ENCODE measurements around the gene WWOX. TPM values are rescaled to one million over a fixed set of nuclear protein-coding genes. Genes with fewer than 3 reads are reported as not detected.
"Not testable (repeated sequence)": the region's sequence is repeated elsewhere in the genome, so short reads cannot be mapped to it uniquely, and the experiment has no call there.

The WWOX gene
- total RNA-seq, 1 donor from 2014 or later, result 8.6 TPM

GRCh38 chr16:78494105-78494504, 394.7 kb downstream of the WWOX start:
- intact Hi-C loops (cut with DNase I), result no loop called here
- DNase-seq (ENCODE audit: low spot score), result no peak

DNA sequence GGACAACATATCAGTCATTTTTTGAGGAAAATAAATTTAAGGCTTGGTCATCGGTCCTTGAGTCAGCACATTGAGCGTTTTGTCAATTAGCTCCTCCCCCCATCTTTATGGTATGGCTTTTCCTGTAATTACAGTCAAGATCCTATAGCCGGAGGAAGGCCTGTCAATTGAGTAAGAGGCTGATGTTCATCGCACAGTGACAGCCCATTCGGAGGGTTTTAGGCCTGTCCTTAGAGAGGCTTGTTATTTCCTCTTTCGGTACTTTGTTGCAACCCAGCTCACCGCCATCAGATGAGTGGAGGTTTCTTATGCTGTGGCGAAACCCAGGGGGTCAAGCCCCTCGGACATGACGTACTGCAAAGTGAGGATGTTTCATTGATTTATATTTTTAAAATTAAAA, 395.2 kb downstream of the WWOX start:
- no peak for DNase-seq (ENCODE audit: low spot score)
- intact Hi-C loops (cut with DNase I), result no loop called here

- intact Hi-C loops (cut with DNase I), result no loop called here
- DNase-seq (ENCODE audit: low spot score), result no peak
These were observed 396.7 kb downstream of the WWOX start for GRCh38 chr16:78496189-78496588.

- DNase-seq (ENCODE audit: low spot score), result no peak
- intact Hi-C loops (cut with DNase I), result no loop called here
These were observed 399.9 kb downstream of the WWOX start for GRCh38 chr16:78499399-78499798.

DNA sequence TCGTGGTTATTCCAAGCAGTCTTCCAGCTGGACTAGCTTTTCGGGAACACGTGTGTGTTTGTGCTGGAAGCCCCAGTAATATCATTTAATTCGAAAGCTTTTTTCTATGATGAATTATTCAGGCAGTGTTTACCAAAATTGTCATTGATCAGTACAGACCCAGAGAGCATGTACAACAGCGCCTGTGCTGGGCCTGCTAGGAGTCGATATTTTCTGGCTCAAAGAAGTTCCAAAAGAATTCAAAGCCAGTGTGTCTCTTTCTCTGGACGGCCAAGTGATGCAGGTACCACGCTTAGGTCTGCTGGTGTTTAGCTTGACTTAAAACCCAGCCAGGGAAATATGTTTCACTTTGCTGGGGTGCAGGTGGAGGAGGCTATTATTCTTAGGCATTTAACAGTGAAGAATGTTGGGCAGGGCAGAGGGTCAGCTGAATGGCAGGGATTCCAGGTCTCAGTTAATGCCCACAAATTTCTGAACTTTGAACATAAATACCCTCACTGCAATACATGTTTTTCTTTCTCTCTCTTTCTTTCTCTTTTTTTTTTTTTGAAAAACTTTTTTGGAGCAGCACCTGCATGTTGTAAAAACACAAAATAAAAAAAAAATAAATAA, 401.3 kb downstream of the WWOX start:
- no peak for DNase-seq (ENCODE audit: low spot score)
- intact Hi-C loops (cut with DNase I), result loop anchor here (10.0 kb wide), 1 partner anchor 376 kb away; no protein-coding TSS in a partner anchor

DNA sequence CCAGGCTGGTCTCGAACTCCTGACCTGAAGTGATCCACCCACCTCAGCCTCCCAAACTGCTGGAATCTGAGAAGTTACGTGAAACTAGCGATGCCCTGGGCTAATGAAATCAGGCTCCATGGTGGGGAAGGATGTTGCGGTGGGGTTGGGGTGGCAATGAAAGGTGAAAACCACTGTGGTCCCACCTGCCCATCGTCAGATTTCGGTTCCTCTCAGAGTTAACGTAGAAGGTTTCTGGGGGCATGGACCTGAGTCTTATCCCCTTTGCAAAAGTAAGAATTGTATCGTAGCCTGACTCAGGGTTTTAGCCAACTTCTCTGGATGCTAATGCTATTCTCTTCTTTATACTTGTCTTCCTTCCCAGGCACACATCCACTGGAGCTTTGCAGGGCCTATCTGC, 402.3 kb downstream of the WWOX start:
- no peak for DNase-seq (ENCODE audit: low spot score)
- intact Hi-C loops (cut with DNase I), result loop anchor here (10.0 kb wide), 1 partner anchor 377 kb away; no protein-coding TSS in a partner anchor

GRCh38 chr16:78502812-78503350, 403.4 kb downstream of the WWOX start:
- intact Hi-C loops (cut with DNase I), result loop anchor here (1.0 to 10.0 kb wide), 2 partner anchors 267 to 378 kb away; no protein-coding TSS in a partner anchor
- DNase-seq (ENCODE audit: low spot score), result no peak

DNA sequence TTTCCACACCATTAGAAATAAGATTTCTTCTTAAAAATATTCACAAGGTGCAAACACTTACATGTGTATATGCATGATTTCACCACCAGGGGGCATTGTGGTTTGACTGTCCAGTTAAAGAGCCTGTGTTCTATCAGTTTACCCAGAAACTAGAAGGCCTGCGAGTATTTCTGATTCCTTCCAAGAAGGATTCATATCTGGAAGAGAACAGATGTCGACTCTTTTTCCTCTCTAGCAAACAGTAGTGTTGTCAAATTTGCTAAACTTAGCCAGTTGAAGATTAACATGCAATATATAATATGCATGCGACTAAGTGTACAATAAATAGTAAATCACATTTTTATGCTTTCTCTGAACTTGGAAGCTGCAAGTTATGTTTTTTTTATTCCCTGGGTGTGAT, 404.1 kb downstream of the WWOX start:
- no peak for DNase-seq (ENCODE audit: low spot score)
- intact Hi-C loops (cut with DNase I), result loop anchor here (1.0 to 10.0 kb wide), 3 partner anchors 267 to 1097 kb away; partner anchors contain the start of gene MAF

DNA sequence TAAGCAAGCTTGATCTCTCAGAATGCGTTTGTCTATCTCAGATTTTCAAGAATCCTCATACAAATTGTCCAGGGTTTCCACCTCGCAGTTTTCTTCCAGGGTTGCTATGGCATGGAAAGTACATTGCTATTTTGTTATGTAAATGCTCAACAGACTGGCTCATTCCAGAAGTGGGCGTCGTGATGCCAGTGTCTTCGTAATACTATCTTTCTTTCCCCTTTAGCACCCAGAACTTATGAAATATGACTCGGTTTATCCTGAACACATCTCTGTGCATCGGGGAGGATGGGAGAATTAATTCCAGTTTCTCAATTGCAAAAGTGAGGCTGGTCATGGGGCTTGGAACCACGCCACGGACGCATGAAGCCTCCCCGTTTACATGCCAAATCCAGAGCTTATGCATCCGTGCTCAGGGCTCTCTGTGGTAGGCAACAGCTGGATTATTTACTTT, 405.0 kb downstream of the WWOX start:
- intact Hi-C loops (cut with DNase I), result loop anchor here (2.0 to 10.0 kb wide), 2 partner anchors 380 to 1096 kb away; partner anchors contain the start of gene MAF
- no peak for DNase-seq (ENCODE audit: low spot score)

GRCh38 chr16:78505036-78505435, 405.6 kb downstream of the WWOX start:
- DNase-seq (ENCODE audit: low spot score), result no peak
- intact Hi-C loops (cut with DNase I), result loop anchor here (2.0 to 10.0 kb wide), 3 partner anchors 177 to 1096 kb away; partner anchors contain the start of gene MAF

DNA sequence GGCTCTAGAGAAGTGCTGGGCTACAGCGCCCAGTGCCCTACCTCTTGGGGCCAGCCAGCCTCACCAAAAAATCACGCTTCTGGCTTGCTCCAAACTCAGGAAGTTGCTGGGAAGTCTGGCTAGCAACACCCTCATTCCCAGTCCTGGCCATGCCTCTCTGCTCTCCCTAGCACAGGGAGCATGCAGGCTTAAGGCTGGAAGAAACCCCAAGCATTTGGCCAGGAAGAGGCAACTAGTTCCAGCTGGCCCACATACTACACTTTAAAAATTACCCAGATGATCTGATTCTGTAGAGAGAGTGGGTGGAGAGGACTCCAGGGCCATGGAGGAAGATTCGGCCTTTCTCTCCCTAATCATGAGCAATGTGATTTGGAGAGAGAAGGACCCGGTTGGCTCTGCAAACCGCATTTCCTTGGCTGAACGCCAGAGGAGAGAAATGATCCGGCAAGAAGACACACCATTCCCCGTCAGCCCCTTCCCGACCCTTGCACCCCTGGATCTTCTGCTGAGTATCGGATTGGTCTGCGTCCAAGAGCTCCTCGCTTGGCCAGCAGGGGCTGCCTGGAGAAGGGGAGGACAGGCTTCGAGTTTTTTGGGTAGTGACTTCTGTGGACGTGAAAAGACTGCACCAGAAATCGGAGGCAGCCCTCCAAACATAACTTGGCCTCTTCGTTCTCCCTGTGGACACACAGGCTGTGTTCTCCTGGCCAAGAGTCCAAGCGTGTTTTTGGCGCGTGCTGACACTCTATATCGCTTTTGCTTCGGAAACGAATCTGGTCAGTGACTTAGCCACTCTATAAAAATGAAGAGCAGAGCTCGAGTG, 406.3 kb downstream of the WWOX start:
- peak; percentile 78 for DNase-seq (ENCODE audit: low spot score)
- intact Hi-C loops (cut with DNase I), result loop anchor here (2.0 to 10.0 kb wide), 3 partner anchors 177 to 1095 kb away; partner anchors contain the start of gene MAF

- intact Hi-C loops (cut with DNase I), result loop anchor here (5.0 to 10.0 kb wide), 2 partner anchors 176 to 382 kb away; no protein-coding TSS in a partner anchor
- no peak for DNase-seq (ENCODE audit: low spot score)
These were observed 407.1 kb downstream of the WWOX start for GRCh38 chr16:78506367-78507193.

DNA sequence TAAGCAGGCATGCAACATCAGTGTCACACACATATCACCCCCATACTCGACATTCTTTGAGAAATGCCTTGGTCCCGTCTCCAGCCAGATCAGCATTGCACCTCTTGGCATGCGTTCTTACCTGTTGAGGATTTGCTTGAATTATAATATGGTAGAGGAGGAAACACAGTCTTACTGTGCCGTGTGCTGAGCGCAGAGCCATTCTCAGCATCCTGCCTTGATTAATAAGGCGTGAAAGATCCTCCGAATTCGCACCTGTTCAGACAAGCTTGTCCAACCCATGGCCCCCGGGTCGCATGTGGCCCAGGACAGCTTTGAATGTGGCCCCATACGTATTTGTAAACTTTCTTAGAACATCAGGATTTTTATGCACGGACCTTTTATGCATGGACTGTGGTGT, 408.1 kb downstream of the WWOX start:
- intact Hi-C loops (cut with DNase I), result loop anchor here (5.0 to 10.0 kb wide), 2 partner anchors 175 to 383 kb away; no protein-coding TSS in a partner anchor

DNA sequence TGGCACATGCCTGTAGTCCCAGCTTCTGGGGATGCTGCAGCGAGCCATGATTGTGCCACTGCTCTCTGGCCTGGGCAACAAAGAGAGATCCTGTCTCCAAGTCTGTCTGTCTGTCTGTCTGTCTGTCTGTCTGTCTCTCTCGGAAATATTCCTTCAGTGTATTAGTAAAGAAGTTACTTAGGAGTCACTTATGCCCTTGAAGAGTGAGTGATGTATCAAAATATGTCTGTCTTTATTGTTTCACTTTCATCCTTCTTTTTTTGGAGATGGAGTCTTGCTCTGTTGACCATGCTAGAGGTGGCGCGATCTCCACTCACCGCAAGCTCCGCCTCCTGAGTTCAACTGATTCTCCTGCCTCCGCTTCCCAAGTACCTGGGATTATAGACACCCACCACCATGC, 410.5 kb downstream of the WWOX start:
- intact Hi-C loops (cut with DNase I), result loop anchor here (5.0 to 10.0 kb wide), 3 partner anchors 172 to 385 kb away; no protein-coding TSS in a partner anchor
- DNase-seq (ENCODE audit: low spot score), result no peak

More for the DNA sequence above, 408.1 kb downstream of the WWOX start:
- no peak for DNase-seq (ENCODE audit: low spot score)

- no peak for DNase-seq (ENCODE audit: low spot score)
- intact Hi-C loops (cut with DNase I), result loop anchor here (10.0 kb wide), 1 partner anchor 344 kb away; no protein-coding TSS in a partner anchor
These were observed 411.0 kb downstream of the WWOX start for GRCh38 chr16:78510496-78510895.

- intact Hi-C loops (cut with DNase I), result loop anchor here (10.0 kb wide), 1 partner anchor 341 kb away; no protein-coding TSS in a partner anchor
- no peak for DNase-seq (ENCODE audit: low spot score)
These were observed 414.4 kb downstream of the WWOX start for GRCh38 chr16:78513838-78514237.

DNA sequence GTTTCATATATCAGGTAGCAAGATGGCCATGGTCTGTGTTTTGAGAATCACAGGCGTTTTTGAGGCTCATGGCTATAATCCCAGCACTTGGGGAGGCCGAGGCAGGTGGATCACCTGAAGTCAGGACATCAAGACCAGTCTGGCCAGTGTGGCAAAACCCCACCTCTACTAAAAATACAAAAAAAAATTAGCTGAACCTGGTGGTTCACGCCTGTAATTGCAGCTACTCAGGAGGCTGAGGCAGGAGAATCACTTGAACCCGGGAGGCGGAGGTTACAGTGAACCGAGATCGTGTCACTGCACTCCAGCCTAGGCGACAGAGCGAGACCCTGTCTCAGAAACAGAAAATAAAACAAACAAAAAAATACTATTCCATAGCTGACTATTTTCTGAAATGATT, 415.4 kb downstream of the WWOX start:
- not testable (repeated sequence) for DNase-seq (ENCODE audit: low spot score)
- intact Hi-C loops (cut with DNase I), result loop anchor here (10.0 kb wide), 1 partner anchor 340 kb away; no protein-coding TSS in a partner anchor

DNA sequence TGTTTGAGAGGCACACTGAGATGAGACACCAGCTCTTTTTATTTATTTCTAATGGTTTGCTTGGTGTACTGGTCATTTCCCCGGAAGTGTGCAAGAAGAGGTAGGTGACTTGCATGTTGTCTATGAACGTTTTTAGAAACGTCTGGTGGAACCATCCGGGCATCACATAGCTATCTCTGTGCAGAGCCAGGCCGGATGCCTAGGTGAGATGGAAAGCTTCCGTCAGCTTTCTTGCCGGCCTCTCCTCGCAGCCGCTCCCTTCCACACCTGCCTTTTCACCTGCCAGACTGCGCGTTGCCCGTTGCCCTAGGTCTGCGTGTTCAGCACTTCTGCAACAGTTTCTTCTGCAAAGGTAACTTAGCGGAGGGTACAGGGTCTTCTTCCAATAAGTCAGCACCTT, 416.0 kb downstream of the WWOX start:
- intact Hi-C loops (cut with DNase I), result loop anchor here (10.0 kb wide), 1 partner anchor 339 kb away; no protein-coding TSS in a partner anchor
- DNase-seq (ENCODE audit: low spot score), result no peak
